ENCODE results near the gene LGALS9.

Gene LGALS9

DNA sequence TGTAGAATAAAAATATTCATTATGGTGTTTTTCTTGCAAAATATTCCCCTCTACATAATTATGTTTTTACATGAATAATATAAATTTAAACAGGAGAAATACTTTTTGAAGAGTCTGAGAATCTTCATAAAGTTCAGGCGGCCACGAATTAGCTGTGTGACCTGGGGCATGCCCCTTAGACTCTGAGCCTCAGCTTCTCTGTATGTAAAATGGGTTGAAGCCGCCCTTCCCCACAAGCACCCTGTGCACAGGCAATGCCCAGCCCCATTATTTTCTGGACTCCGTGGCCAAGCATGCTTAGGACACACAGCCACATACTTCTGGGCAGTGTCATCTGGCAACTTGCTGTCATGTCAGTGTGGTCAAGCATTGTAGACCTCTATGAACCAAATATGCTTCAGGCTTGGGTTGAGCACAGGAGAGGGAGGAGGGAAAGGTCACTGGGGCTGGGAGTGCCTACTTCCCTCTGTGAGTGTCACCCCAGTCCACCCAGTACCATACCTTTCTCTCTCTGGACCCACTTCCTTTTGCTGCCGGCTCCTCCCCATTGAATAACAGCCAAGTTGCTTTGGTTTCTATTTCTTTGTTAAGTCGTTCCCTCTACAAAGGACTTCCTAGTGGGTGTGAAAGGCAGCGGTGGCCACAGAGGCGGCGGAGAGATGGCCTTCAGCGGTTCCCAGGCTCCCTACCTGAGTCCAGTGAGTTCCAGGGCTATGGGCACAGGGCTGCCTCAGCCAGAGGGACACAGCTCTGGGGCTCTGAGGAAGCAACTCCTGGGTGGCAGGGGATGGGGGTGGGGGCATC lies at the start of gene LGALS9:
TSS of gene LGALS9 (plus strand) at position 582 of the 804 bp plus-strand sequence. CDS start at position 660, 78 bp downstream.
- no peak for DNase-seq (ENCODE audit: low spot score)

- DNase-seq (ENCODE audit: low spot score), result no peak
Observed at GRCh38 chr17:27582696-27583095, 48.3 kb upstream of the LGALS9 start.

DNA sequence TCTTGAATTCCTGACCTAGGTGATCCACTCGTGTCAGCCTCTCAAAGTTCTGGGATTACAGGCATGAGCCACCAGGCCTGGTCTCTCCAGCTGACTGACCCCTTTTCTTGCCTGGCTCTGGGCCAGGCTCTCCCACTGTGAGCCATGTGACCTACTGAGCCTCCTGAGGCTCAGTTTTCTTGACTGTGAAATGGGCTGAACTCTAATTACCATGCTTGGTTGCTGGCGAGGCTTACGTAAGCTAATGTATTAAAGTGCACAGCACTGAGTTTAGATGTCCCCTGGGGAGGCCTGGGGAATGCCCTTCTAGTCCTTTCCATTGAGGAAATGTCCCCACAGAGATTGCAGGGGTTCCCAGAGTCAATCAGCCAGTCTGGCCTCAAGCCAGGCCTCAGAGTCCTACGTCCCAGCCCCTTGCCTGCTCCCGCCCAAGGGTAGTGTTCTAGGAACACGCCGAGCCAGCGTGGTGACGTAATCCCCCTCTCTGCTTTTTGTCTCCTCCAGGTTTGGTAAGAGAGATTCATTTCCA lies 45.8 kb upstream of the LGALS9 start:
- DNase-seq (ENCODE audit: low spot score), result no peak

- no peak for DNase-seq (ENCODE audit: low spot score)
Observed at GRCh38 chr17:27585792-27586191, 45.2 kb upstream of the LGALS9 start.

GRCh38 chr17:27586203-27586721 lies 44.7 kb upstream of the LGALS9 start:
- no peak for DNase-seq (ENCODE audit: low spot score)

DNA sequence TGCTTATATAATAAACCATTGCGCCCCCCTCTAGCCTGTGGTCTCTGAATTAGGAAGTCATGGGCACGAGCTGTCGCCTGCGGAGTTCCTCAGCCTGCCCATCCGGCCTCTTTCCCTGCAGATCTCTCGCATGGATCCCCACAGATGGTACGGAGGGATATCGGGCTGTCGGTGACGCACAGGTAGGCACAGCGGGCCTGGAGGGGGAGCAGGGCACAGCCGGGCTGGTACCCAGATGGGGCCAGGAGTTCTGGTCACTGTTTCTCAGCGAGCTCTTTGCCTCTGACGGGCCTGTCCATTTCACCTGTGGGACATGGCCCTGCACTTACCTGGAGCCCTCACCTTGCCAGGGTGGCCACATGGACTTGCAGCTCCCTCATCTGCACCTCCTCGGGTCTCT lies 42.6 kb upstream of the LGALS9 start:
- DNase-seq (ENCODE audit: low spot score), result no peak

GRCh38 chr17:27590864-27591263 lies 40.1 kb upstream of the LGALS9 start:
- no peak for DNase-seq (ENCODE audit: low spot score)

- DNase-seq (ENCODE audit: low spot score), result no peak
Observed at GRCh38 chr17:27591986-27592385, 39.0 kb upstream of the LGALS9 start.

GRCh38 chr17:27593232-27593856 lies 37.6 kb upstream of the LGALS9 start:
- no peak for DNase-seq (ENCODE audit: low spot score)

DNA sequence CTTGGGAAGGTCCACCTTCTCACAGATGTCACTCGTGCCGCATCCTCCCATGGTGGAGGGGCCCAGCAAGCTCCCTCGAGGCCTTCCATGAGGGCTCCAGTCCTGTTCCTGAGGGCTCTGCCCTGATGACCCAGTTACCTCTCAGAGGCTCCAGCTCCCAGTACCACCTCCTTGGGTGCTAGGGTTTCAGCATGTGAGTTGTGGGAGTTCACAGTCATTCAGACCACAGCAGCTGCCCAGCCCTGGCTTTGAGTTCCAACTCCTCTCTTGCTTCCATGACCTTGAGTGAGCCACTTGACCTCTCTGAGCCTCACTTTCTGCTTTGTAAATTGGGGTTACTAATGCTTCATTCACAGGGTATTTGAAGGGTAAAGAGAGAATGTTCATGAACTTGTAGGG lies 37.1 kb upstream of the LGALS9 start:
- no peak for DNase-seq (ENCODE audit: low spot score)

DNA sequence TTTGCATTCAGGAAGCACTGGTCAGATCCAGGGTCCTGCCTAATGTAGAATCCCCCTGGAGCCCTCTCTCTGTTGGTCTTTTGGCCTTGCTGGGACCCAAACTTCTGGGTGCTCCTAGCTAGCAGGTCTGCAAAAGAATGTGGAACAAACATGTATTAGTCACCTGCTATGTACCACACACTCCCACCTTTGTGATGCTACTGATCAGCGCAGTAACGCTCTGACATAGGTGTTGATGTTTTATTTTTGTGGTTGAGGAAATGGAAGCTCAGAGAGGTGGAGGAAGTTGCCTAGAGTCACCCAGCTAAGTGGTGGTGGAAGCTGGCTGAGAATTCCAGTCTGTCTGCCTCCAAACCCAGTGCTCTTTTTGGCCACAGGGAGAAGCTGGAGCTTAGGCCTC lies 35.8 kb upstream of the LGALS9 start:
- DNase-seq (ENCODE audit: low spot score), result no peak

DNA sequence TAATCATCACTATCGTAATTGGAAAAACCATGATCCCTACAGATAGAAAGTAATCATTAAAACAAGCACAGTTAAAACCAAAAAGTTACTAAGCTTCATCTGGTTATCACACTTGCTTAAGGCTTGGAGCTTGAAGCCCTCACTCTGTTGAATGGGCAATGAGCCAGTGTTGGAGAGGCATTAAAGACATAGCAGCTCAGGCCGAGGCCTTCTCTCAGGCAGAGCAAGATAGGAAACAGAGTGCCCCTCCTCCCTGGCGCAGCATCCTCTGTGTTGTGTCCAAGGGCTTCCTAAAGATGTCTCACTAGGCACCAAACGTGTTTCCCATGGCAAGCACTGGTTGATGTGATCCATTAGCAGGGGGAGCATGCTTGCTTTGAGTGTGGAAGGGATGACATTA lies 34.9 kb upstream of the LGALS9 start:
- DNase-seq (ENCODE audit: low spot score), result no peak

GRCh38 chr17:27596566-27597187 lies 34.3 kb upstream of the LGALS9 start:
- no peak for DNase-seq (ENCODE audit: low spot score)

GRCh38 chr17:27597188-27597580 lies 33.8 kb upstream of the LGALS9 start:
- no peak for DNase-seq (ENCODE audit: low spot score)

- no peak for DNase-seq (ENCODE audit: low spot score)
Observed at GRCh38 chr17:27597783-27598320, 33.1 kb upstream of the LGALS9 start.

- DNase-seq (ENCODE audit: low spot score), result no peak
Observed at GRCh38 chr17:27598337-27599050, 32.5 kb upstream of the LGALS9 start.

- DNase-seq (ENCODE audit: low spot score), result no peak
Observed at GRCh38 chr17:27600471-27600870, 30.5 kb upstream of the LGALS9 start.

- peak; percentile 72 for DNase-seq (ENCODE audit: low spot score)
Observed at GRCh38 chr17:27601069-27601974, 29.7 kb upstream of the LGALS9 start.

GRCh38 chr17:27601975-27602302 lies 29.0 kb upstream of the LGALS9 start:
- DNase-seq (ENCODE audit: low spot score), result no peak

DNA sequence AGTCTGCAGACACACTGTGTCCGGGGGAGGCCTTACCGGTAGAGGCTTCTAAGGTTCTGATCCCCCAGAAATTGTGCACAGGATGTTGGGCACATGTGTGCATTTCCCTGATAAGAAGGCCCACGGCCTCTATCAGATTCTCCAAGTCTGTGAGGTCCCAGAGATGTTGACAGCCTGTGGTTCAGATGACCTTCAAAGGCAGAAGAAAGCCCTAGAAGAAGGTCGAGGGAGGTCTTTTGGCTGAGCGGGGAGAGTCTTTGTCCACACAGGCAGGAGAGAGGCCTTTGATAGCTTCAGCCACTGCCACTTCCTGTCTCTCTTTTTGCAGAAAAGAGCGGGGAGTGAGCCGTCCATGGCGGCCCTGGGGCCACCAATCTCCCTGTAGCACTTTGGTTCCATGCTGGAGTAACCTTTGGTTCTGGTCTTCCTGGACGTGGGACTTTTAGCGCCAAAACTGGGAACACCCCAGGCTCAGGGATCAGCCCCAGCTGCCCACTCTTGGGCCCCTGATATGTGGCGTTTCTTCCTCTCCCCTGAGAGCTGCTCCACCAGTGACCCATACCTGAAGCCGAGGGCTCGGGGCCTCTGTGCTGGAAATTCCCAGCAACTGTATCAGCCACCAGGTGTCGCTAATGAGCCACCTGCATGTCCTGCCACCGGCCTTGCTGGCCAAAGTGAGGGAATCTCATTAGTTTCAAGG lies 28.1 kb upstream of the LGALS9 start:
- DNase-seq (ENCODE audit: low spot score), result peak; percentile 94
